Activated CD8-positive, alpha-beta memory T cell treated with anti-CD3 and anti-CD28 coated beads, Interleukin-2, amount 50 U/mL, for 24 hours (primary cell): Measurements from ENCODE around the gene FOXN1.

Experiments used
- DNase-seq: peaks from one replicate; pipeline ENCODE4 v3.0.0-alpha.2; 2020; ENCODE audit errors: extremely low read depth

Gene FOXN1

GRCh38 chr17:28526381-28526780 is 20.2 kb downstream of the FOXN1 start:
- no peak for DNase-seq

DNA sequence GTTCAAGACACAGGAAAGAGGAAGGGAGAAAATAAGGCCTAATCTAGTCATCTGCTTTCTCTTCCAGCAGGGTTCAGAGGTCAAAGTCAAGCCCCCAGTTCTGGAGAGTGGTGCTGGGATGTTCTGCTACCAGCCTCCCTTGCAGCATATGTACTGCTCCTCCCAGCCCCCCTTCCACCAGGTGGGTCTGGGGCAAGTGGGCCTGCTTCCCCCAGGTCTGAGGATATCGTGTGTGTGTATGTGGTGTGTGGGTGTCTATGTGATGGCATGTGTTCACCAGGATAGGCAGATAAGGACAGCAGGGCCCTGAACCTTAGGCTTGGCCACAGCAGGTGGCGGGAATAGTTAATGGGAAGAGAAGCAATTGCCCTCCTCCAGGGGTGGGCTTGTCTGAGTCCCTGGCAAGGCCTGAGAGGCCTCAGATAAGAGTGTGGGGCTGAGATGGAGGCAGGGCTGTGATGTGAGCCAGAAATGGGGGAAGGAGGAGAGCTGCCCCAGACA is 21.1 kb downstream of the FOXN1 start:
- DNase-seq, result no peak

DNA sequence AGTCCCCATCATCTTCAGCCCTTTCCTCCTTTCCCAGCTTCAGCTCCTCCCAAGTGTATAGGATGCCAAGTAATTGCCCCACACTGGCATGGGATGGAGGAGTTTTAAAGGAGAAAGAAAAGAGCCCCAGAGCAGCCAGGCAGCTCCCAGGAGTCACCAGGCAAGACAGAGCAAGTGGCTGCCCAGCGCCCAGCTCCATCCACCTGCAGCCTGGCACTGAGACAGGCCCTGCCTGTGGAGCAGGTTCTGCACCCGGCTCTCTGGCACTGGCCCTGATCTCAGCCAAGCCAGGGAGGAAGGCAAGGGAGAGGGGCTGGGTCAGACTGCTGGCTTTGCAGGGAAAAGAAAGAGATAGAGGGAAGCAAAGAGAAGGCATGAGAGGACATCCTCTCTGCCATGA is 21.7 kb downstream of the FOXN1 start:
- no peak for DNase-seq

DNA sequence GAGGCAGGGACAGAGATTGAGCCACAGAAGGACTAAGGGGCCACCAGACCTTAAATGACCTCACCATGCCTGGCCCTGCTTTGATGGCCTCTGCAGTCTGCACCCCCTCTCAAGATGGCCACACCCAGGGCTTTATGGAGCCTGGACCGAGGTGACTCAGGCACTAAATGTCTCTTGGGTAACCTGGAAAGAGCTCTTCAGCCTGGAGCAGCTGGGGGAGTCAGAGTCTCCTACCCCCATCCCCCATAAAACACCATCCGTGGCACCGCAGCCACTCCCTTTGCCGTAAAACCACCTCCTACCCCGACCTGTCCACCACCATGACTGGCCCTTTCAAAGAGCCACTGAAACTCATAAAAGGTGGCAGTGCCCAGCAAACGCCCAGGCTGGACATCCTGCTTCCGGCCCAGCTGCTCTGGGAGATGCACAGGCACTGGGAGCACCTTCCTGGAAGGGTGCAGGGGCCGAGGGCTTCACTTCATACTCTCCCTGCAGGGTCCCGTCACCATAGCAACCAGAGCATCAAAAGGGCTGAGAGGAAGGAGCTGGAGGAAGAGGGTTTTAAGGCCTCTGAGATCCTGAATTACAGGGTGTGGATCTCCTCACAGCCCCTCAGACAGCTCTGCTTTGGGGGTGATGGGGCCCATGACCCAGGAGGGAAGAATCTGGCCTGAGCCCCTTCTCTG is 22.3 kb downstream of the FOXN1 start:
- DNase-seq, result no peak

DNA sequence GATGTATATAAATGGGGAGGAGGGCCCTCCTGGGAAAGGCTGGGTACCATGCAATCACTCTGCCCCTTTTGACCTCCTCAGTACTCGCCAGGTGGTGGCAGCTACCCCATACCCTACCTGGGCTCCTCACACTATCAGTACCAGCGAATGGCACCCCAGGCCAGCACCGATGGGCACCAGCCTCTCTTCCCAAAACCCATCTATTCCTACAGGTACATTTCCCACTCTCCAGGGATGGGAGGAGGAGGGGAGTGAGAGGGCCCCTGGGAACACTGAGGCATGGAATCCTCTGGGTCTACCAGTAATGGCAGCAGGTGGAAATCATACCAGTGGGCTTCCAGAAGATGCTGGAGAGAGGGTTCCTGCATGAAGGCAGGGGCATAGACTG is 22.9 kb downstream of the FOXN1 start:
- DNase-seq, result no peak

DNA sequence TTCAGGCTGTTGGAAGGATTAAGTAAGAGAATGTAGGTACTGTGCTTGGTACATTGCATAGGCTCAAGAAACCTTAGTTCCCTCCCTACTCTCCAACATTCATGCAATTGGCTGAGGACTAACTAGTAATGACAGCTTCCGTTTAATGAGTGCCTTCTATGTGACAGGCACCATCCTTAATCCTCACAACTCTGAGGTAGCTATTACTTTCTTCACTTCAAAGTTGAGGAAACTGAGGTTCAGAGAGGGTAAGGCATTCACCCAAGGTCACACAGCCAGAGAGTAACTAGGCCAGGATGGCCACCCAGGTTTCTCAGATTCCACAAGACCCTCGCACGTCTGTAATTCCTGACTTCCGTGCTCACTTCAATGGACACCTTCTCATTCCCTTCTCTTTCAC is 24.1 kb downstream of the FOXN1 start:
- DNase-seq, result no peak

DNA sequence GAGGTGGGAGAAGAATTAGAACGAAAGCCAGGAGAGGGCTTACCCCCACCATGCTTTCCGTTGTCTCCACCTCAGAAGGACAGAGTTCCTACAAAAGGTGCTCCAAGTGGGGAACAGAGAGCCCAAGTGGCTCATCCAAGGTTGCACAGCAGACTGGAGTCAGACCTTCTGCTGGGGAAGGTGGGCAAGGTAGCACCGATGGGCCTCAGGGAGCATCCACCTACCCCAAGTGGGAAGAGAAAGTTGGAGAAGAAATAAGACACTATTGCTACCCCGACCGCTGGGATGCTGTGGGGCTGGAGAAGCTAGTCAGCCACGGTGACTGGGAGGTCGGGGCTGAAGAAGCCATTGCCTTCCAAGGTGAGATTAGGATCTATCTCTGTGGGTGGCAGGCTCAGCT is 24.8 kb downstream of the FOXN1 start:
- no peak for DNase-seq

DNA sequence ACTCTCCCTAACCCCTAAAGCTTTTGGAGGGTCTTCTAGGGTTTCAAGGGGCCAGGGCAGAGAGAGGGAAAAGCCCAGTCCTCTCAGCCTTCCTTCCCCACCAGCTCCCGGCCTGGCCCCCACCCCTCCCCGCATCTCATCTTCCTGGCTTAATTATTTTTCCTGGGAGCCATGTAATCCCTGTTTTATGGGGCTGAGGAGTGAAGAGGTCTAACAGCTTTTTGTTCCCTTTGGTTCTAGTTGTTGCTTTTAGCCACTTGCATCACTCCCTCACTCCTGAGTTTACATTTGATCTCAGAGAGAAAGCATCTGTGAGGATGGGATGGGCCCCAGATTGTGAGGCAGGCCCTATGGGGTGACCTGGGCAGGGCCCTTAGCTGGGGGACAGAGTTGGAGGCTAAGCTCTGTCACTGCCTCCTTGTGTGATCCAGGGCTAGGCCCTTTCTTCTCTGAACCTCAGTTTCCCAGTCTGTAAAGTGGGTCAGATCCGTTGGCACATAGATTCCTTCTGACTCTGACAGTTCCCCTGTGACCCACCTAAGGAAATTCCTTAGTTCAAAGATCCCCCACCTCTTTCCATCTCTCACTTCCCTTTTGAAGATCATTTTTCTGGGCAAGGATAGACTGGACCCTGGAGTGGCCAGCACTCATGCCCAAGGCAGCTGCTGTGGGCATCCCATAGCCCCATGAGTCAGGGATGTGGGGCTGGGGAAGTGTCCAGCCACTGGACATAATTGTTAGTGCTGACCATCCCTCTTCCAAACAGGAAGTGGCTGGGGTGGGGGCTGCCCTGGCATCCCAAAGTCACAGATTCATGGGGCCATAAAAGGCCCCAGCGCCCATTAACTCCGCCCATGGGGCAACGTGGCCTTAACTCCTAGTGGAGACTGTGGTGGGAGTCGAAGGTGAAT is 26.2 kb downstream of the FOXN1 start:
- DNase-seq, result no peak

- DNase-seq, result no peak
These were observed 27.1 kb downstream of the FOXN1 start for GRCh38 chr17:28533091-28533807.

DNA sequence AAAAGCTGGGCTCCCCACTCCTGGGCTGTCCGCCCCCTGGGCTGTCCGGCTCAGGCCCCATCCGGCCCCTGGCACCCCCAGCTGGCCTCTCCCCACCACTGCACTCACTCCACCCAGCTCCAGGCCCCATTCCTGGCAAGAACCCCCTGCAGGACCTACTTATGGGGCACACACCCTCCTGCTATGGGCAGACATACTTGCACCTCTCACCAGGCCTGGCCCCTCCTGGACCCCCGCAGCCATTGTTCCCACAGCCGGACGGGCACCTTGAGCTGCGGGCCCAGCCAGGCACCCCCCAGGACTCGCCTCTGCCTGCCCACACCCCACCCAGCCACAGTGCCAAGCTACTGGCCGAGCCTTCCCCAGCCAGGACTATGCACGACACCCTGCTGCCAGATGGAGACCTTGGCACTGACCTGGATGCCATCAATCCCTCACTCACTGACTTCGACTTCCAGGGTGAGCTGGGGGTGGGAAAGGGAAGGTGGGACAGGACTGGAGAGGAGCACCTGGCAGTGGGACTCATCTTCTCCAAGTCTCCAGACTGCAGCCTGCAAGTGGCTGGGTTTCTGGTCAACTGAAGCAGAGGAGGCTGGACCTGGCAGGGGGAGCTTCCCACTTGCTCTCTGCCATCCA is 28.7 kb downstream of the FOXN1 start:
- DNase-seq, result no peak

- DNase-seq, result no peak
These were observed 30.5 kb downstream of the FOXN1 start for GRCh38 chr17:28536532-28537218.

GRCh38 chr17:28537219-28537610 is 31.1 kb downstream of the FOXN1 start:
- no peak for DNase-seq

DNA sequence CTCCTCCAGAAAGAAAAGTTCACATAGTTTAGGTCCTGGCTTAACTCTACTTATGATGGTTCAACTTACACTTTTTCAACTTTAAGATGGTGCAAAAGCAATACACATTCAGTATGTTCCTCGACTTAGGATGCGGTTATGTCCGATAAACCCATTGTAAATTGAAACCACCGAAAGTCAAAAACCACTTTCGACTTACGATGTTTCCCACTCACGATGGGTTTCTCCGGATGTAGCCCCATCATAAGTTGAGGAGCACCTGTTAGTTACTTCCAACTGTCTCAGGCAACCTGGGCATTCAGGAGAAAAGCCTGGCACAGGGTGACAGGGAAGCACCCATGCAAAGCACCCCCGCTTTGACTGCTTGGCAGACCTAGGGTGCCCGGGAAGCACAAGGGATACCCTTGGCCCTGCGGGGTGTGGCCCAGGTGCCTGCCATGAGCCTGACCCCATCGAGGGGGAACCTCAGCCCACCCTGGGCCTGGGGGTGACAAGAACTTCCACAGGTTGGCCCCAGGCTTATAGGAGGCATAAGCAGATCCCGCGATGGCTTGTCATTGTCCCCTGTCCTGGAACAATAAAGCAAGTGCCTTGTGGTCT is 32.2 kb downstream of the FOXN1 start:
- DNase-seq, result no peak

DNA sequence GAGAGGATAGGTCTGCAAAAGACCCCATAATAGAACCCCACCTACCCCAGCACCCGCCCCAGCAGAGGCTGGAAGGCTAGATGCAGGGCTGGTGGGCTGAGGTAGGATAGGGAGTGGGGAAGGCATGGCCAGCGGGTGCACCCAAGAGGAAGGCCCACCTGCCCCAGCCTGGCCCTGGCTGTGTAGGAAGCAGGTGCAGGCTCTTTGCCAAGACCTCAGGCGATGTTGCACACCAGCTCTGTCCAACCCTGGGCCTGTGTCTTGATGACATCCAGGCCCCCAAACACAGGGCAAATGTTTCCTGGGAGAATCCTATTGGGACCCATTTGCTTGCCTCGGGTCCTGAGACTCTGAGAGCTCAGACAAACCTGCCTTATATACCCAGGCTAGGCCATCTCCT is 34.1 kb downstream of the FOXN1 start:
- no peak for DNase-seq

DNA sequence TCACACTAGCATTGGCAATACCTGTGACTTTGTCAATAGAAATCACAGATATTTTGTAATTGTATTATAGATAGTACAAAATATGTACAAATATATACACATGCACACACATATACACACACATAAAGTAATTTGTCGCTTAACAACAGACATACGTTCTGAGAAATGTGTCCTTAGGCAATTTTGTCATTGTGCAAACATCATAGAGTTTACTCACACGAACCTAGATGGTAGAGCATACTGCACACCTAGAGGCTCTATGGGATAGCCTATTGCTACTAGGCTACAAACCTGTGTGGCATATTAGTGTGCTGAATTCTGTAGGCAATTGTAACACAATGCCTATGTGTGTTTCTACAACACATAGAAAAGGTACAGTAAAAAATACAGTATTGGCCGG is 35.3 kb downstream of the FOXN1 start:
- DNase-seq, result no peak

DNA sequence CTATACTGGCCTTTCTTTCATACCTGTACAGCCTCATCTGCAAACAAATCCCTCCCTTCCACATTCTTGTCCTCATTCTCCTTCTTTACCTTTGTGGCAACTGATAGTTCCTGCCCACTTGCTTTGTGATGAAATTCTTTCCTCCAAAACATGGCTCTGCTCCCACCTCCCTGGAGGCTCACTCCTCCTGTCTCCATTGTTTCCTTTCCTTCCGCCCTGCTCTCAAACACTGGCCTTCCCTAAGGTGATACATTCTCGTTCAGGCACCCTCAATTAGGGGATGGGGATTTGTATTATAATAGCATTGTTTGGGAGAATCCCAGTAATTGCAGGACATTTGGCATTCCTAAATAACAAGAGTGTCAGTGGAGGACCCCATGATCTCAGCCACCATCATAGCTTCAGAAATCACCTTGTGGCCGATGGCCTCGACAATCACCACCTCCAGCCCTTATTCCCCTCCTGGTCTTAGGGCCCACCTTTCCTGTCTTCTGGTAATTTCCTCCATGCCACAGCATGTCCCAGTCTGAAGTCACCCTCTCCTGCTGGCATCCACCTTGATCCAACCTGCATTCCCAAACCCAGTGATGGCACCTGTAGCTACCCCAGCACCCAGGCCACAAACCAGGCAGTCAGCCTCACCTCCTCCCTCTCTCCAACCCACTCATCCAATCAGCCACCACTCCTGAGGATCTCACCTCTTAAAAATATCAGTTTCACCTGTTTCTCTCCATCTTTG is 38.4 kb downstream of the FOXN1 start:
- DNase-seq, result no peak

- DNase-seq, result no peak
These were observed 39.0 kb downstream of the FOXN1 start for GRCh38 chr17:28545141-28545503.

DNA sequence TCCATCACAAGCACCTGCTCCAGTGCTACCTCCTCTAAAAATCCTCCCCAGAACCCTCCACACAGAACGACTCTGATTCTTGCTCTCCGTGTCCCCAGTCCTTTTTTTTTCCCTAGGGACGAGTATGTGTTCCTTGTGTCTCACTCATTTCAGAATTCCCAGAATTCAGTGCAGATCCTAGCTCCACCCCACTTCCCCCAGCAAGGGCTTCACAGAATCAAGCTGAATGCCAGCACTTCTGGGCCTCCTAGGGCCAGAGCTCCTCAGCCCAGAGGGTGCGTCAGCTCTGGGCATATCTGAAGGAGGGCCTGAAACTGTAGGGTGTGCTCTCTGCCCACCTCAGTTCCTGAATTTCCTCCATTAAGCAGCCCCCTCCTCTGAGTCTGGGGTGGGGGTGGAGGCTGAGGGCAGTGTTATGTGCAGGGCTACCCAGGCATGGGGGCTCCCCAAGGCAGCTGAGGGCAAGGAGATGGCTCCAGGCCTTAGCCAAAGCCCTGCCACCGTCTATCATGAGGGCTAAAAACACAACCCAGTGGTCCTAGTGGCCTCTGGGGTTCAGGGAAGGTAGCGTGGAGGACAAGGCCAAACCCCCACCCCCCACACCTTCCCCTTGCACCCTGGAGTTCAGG is 39.8 kb downstream of the FOXN1 start:
- DNase-seq, result no peak

- no peak for DNase-seq
These were observed 41.0 kb downstream of the FOXN1 start for GRCh38 chr17:28547096-28547622.
